Natural killer cell (primary cell): Measurements from ENCODE around the gene TRIM54. TPM values are rescaled to one million over a fixed set of nuclear protein-coding genes. Genes with fewer than 3 reads are reported as not detected.
A peak's percentile ranks its signal among the peaks of the same experiment; 100 is the strongest.

ENCODE experiments used
- ATAC-seq, 3 donors: fragments of 150-1000 bp in 2 of 3; fragments of 200-7000 bp in 1 of 3; cut with Tn5 transposase; 1 replicate in 1 of 3; 2 replicates in 2 of 3; pipeline ENCODE4 v1.10.0; 2021; ENCODE audit warnings: mild to moderate bottlenecking in 2 of 3, moderate library complexity in 2 of 3
- DNase-seq, 2 donors: peaks; one replicate each; pipeline versions ENCODE4 v3.0.0 to v3.0.0-alpha.2; 2013 to 2021; ENCODE audit warnings: mixed read lengths in 1 of 2
- H3K27ac ChIP-seq: one replicate; pipeline ENCODE4 v1.5.1; 2013; ENCODE audit warnings: mild to moderate bottlenecking, low read length
- H3K27me3 ChIP-seq: one replicate; pipeline ENCODE4 v1.6.1; 2013; ENCODE audit warnings: low read length; ENCODE audit not compliant: control insufficient read depth, insufficient read depth
- H3K36me3 ChIP-seq: one replicate; pipeline ENCODE4 v1.6.1; 2013; ENCODE audit warnings: low read length; ENCODE audit not compliant: control insufficient read depth, insufficient read depth
- H3K4me1 ChIP-seq: one replicate; pipeline ENCODE4 v1.6.1; 2013; ENCODE audit warnings: low read length; ENCODE audit not compliant: control insufficient read depth, insufficient read depth
- H3K4me3 ChIP-seq: one replicate; pipeline ENCODE4 v1.5.1; 2013; ENCODE audit warnings: low read length
- H3K9me3 ChIP-seq: one replicate; pipeline ENCODE4 v1.6.1; 2013; ENCODE audit warnings: low read length; ENCODE audit not compliant: control insufficient read depth, insufficient read depth
- H3K27ac Mint-ChIP-seq, 2 donors: one replicate each; pipeline ENCODE4 v1.8.0; 2022; ENCODE audit warnings: mild to moderate bottlenecking in 2 of 2, mixed read lengths in 2 of 2, moderate library complexity in 1 of 2
- H3K27me3 Mint-ChIP-seq, 2 donors: one replicate each; pipeline ENCODE4 v1.8.0; 2022; ENCODE audit warnings: low read depth in 2 of 2, mixed read lengths in 2 of 2
- H3K36me3 Mint-ChIP-seq: one replicate; pipeline ENCODE4 v1.8.0; 2022; ENCODE audit warnings: mixed read lengths
- H3K4me1 Mint-ChIP-seq, 2 donors: one replicate each; pipeline ENCODE4 v1.8.0; 2022; ENCODE audit warnings: mixed read lengths in 2 of 2
- H3K4me3 Mint-ChIP-seq: one replicate; pipeline ENCODE4 v1.8.0; 2022; ENCODE audit warnings: mild to moderate bottlenecking, moderate library complexity, mixed read lengths
- H3K9me3 Mint-ChIP-seq, 2 donors: one replicate each; pipeline ENCODE4 v1.8.0; 2022; ENCODE audit warnings: mixed read lengths in 2 of 2
- CTCF ChIP-seq: fragments of 200-600 bp; IDR thresholded peaks from one replicate; pipeline ENCODE4 v1.8.0; 2022; ENCODE audit warnings: antibody characterized with exemption
- WGBS: methylation state at CpG from one replicate; pipeline ENCODE4 v1.1.7; 2013; ENCODE audit warnings: missing lambda C conversion rate; ENCODE audit not compliant: insufficient coverage; 5-methylcytosine and 5-hydroxymethylcytosine counted together
- intact Hi-C: fragments of 100-400 bp; cut with micrococcal nuclease; formaldehyde crosslinking; loops from one replicate; pipeline ENCODE4 v1.14.2; 2022
- total RNA-seq, 4 donors: library from RNA; stranded (reverse); fragments of 120-200 nt in 1 of 4; gene quantifications; one replicate each; pipeline versions ENCODE4 v1.2.3 to v1.2.4, GENCODE V29; 2013 to 2022

TRIM54 gene
- total RNA-seq, 3 donors from 2014 or later (not counting 1 experiment from before 2014, with no cell fraction given): 0.18 to 0.21 TPM; not detected in 1

- H3K9me3 ChIP-seq: no peaks in the 10 kb centered on the region
- 55% methylated on average over 11 of the region's 11 CpGs for WGBS
- peaks cover 22 to 27% of the 10 kb centered on the region in 2 donors for H3K4me1 Mint-ChIP-seq
- DNase-seq: no peak
- no peak overlapping the region for H3K4me3 ChIP-seq
- peaks cover 55 to 56% of the 10 kb centered on the region in 2 donors for H3K27me3 Mint-ChIP-seq
- peaks cover 35% of the 10 kb centered on the region for H3K27me3 ChIP-seq
- H3K27ac Mint-ChIP-seq: no peak overlapping the region
- TF ChIP-seq CTCF: no peak
- H3K4me1 ChIP-seq: peaks cover 29% of the 10 kb centered on the region
- H3K36me3 Mint-ChIP-seq: no peaks in the 10 kb centered on the region
- no peak for ATAC-seq
- H3K27ac ChIP-seq: no peak overlapping the region
- no peaks in the 10 kb centered on the region for H3K36me3 ChIP-seq
- intact Hi-C loops: no loop called here
- H3K4me3 Mint-ChIP-seq: peak overlapping the region; percentile 70
- no peaks in the 10 kb centered on the region for H3K9me3 Mint-ChIP-seq
Measured at GRCh38 chr2:27261241-27261925, 20.8 kb upstream of the TRIM54 start.

- Histone ChIP-seq H3K4me1 (peaks cover 29% of the 10 kb centered on the region), H3K36me3 (no peaks in the 10 kb centered on the region), H3K27ac (no peak overlapping the region), H3K27me3 (peaks cover 35% of the 10 kb centered on the region), H3K9me3 (no peaks in the 10 kb centered on the region), H3K4me3 (no peak overlapping the region)
- Mint-ChIP-seq H3K36me3 (no peaks in the 10 kb centered on the region), H3K27me3 (peaks cover 51 to 56% of the 10 kb centered on the region in 2 donors), H3K9me3 (no peaks in the 10 kb centered on the region), H3K4me1 (peaks cover 22 to 27% of the 10 kb centered on the region in 2 donors), H3K4me3 (peak overlapping the region; percentile 70), H3K27ac (no peak overlapping the region)
- ATAC-seq (no peak), DNase-seq (no peak)
- TF ChIP-seq CTCF: no peak
- intact Hi-C loops: no loop called here
- WGBS: 3% methylated on average over 40 of the region's 40 CpGs
Measured at GRCh38 chr2:27261926-27262298, 20.3 kb upstream of the TRIM54 start.

- peak; percentile 30 to 81 for DNase-seq
- H3K9me3 ChIP-seq: no peaks in the 10 kb centered on the region
- no peaks in the 10 kb centered on the region for H3K36me3 ChIP-seq
- under 1% methylated on average over 96 of the region's 96 CpGs for WGBS
- no peak for TF ChIP-seq CTCF
- Mint-ChIP-seq H3K36me3 (no peaks in the 10 kb centered on the region), H3K27me3 (peaks cover 46 to 50% of the 10 kb centered on the region in 2 donors), H3K9me3 (no peaks in the 10 kb centered on the region), H3K4me1 (peaks cover 22 to 27% of the 10 kb centered on the region in 2 donors), H3K27ac (peak within 1 kb of the TSS in 1 of 2 donors; percentile 37), H3K4me3 (peak within 1 kb of the TSS; percentile 91)
- peaks cover 35% of the 10 kb centered on the region for H3K27me3 ChIP-seq
- H3K27ac ChIP-seq: no peak within 1 kb of the TSS
- peaks cover 29% of the 10 kb centered on the region for H3K4me1 ChIP-seq
- ATAC-seq: peak; percentile 60 to 77 (median 69)
- H3K4me3 ChIP-seq: no peak within 1 kb of the TSS
- intact Hi-C loops: no loop called here
Measured at GRCh38 chr2:27262379-27263286, 19.6 kb upstream of the TRIM54 start, which contains the start of gene SLC30A3. Gene SLC30A3 (minus strand): TSS chr2:27263047. CDS start chr2:27262906, 141 bp downstream.
